ENCODE measurements around the gene DPH2. TPM values are rescaled to one million over a fixed set of nuclear protein-coding genes. Genes with fewer than 3 reads are reported as not detected.

Gene DPH2
- total RNA-seq, 1 donor from 2014 or later: 9.5 TPM

- Histone ChIP-seq H3K27me3 (peaks cover 65% of the 10 kb centered on the region), H3K4me3 (peak overlapping the region; percentile 60), H2AFZ (replicated peaks) (peak overlapping the region; percentile 96), H3K36me3 (no peaks in the 10 kb centered on the region), H3F3A (ENCODE audit: low read depth) (peaks cover 26% of the 10 kb centered on the region), H3K9ac (no peak overlapping the region), H3K4me2 (peak overlapping the region; percentile 84), H4K20me1 (ENCODE audit: low read depth) (peaks cover 38% of the 10 kb centered on the region), H3K79me2 (ENCODE audit: low read depth) (no peaks in the 10 kb centered on the region), H3K27ac (no peak overlapping the region), H3K4me1 (peaks cover 30% of the 10 kb centered on the region), H3K9me3 (ENCODE audit: low read depth) (no peaks in the 10 kb centered on the region)
- no peaks in the 10 kb centered on the region for H3K36me3 Mint-ChIP-seq
- H3K9me3 Mint-ChIP-seq: no peaks in the 10 kb centered on the region
- H3K27ac Mint-ChIP-seq: no peak overlapping the region
- peaks cover 29% of the 10 kb centered on the region for H3K4me1 Mint-ChIP-seq
- peaks cover 35% of the 10 kb centered on the region for H3K27me3 Mint-ChIP-seq (ENCODE audit: insufficient read depth, low read depth)
- DNase-seq (ENCODE audit: low spot score): peak; percentile 80
- peak overlapping the region; percentile 77 for H3K4me3 Mint-ChIP-seq
- TF ChIP-seq EZH2 (IDR thresholded peaks at IDR 0.05): peak; percentile 47
- peak; percentile 30 for TF ChIP-seq CTCF (IDR thresholded peaks at IDR 0.05)
- TF ChIP-seq EZH2phosphoT487 (IDR thresholded peaks at IDR 0.05): no peak
Observed at GRCh38 chr1:43936431-43937151, 33.2 kb upstream of the DPH2 start.

GRCh38 chr1:43937179-43937865, 32.5 kb upstream of the DPH2 start:
- H3F3A ChIP-seq (ENCODE audit: low read depth): peaks cover 26% of the 10 kb centered on the region
- no peaks in the 10 kb centered on the region for H3K9me3 Mint-ChIP-seq
- no peaks in the 10 kb centered on the region for H3K79me2 ChIP-seq (ENCODE audit: low read depth)
- peaks cover 30% of the 10 kb centered on the region for H3K4me1 ChIP-seq
- H3K4me3 ChIP-seq: no peak overlapping the region
- peaks cover 37% of the 10 kb centered on the region for H4K20me1 ChIP-seq (ENCODE audit: low read depth)
- peaks cover 57% of the 10 kb centered on the region for H3K27me3 ChIP-seq
- H3K4me1 Mint-ChIP-seq: peaks cover 29% of the 10 kb centered on the region
- H3K27ac ChIP-seq: no peak overlapping the region
- H2AFZ ChIP-seq (replicated peaks): no peak overlapping the region
- no peak for DNase-seq (ENCODE audit: low spot score)
- H3K27ac Mint-ChIP-seq: no peak overlapping the region
- no peaks in the 10 kb centered on the region for H3K9me3 ChIP-seq (ENCODE audit: low read depth)
- no peak overlapping the region for H3K9ac ChIP-seq
- no peaks in the 10 kb centered on the region for H3K36me3 ChIP-seq
- H3K36me3 Mint-ChIP-seq: no peaks in the 10 kb centered on the region
- no peak overlapping the region for H3K4me2 ChIP-seq
- H3K4me3 Mint-ChIP-seq: peak overlapping the region; percentile 77
- TF ChIP-seq CTCF (IDR thresholded peaks at IDR 0.05) (no peak), EZH2 (IDR thresholded peaks at IDR 0.05) (no peak), EZH2phosphoT487 (IDR thresholded peaks at IDR 0.05) (no peak)
- H3K27me3 Mint-ChIP-seq (ENCODE audit: insufficient read depth, low read depth): peaks cover 35% of the 10 kb centered on the region

- no peak overlapping the region for H3K4me3 ChIP-seq
- H3K27ac ChIP-seq: no peak overlapping the region
- no peaks in the 10 kb centered on the region for H3K9me3 Mint-ChIP-seq
- no peak overlapping the region for H2AFZ ChIP-seq (replicated peaks)
- peaks cover 18% of the 10 kb centered on the region for H3K4me1 Mint-ChIP-seq
- H3K27ac Mint-ChIP-seq: no peak overlapping the region
- TF ChIP-seq EZH2 (IDR thresholded peaks at IDR 0.05) (no peak), EZH2phosphoT487 (IDR thresholded peaks at IDR 0.05) (no peak), CTCF (IDR thresholded peaks at IDR 0.05) (no peak)
- peaks cover 31% of the 10 kb centered on the region for H3K27me3 Mint-ChIP-seq (ENCODE audit: insufficient read depth, low read depth)
- H3K36me3 Mint-ChIP-seq: no peaks in the 10 kb centered on the region
- no peaks in the 10 kb centered on the region for H3K79me2 ChIP-seq (ENCODE audit: low read depth)
- peaks cover 47% of the 10 kb centered on the region for H3K27me3 ChIP-seq
- H3K9me3 ChIP-seq (ENCODE audit: low read depth): no peaks in the 10 kb centered on the region
- H4K20me1 ChIP-seq (ENCODE audit: low read depth): peaks cover 29% of the 10 kb centered on the region
- H3K4me1 ChIP-seq: peaks cover 26% of the 10 kb centered on the region
- no peaks in the 10 kb centered on the region for H3K36me3 ChIP-seq
- peaks cover 20% of the 10 kb centered on the region for H3F3A ChIP-seq (ENCODE audit: low read depth)
- DNase-seq (ENCODE audit: low spot score): no peak
- H3K9ac ChIP-seq: no peak overlapping the region
- peak overlapping the region; percentile 8 for H3K4me3 Mint-ChIP-seq
- H3K4me2 ChIP-seq: no peak overlapping the region
Observed at GRCh38 chr1:43938383-43938782, 31.4 kb upstream of the DPH2 start.

Data from neural progenitor cell (in vitro differentiated cells).